ENCODE measurements around the gene MRC1.

MRC1 gene

GRCh38 chr10:17795813-17796594 is 13.1 kb upstream of the MRC1 start:
- no peak for DNase-seq

DNA sequence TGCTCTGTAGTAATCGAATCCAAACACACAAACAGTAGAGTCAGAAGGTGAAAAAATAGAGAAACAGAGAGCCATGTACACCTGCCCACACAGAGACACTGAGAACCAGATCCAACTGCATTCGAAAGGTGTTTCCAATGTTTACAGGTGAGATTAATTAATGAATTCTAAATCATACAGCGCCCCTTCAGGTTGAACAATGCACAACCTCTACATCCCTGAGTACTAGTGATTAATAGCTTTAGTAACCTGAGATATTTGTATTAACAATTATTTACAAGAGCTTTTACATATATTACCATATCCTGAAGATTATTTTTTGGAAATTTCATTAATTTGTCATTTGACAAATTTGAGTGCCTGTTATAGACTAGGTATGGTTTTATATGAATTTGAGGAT is 7.6 kb upstream of the MRC1 start:
- DNase-seq, result no peak

- no peak for DNase-seq
Observed at GRCh38 chr10:17802350-17802749, 6.8 kb upstream of the MRC1 start.

DNA sequence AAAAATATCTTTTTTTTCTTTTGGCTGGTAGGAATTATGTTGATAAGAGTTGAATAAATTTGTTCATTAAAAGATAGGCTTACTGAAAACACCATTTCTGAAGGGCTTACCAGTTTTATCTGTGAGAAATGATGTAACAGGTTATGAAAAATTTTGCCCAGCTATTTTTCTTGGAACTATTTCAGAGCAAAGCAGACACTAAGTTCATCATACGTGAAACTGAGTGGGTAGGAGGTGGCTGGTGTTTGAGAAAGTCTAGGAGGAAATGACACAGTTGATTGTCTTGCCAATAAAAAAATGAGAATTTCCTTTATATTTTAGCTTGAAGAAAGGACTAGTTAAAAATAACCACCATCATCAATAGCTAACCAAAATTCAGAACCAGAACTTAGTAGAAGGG is 6.2 kb upstream of the MRC1 start:
- DNase-seq, result no peak

DNA sequence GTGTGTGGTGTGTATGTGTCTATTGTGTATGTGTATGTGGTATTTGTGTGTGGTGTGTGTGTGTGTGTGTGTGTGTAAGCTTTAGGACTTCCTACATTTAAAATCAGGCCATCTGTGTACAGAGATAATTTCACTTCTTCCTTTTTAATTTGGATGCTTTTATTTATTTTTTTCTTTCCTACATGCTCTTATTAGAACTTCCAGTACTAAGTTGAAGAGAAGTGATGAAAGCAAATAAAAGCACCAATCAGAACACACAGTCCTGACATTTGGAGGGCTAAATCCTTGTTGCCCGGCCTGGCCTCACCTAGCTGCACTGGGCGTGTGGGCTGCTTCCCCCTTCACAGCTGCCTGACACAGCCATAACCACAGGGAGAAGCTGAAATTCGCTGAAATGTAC is 3.8 kb upstream of the MRC1 start:
- DNase-seq, result no peak

DNA sequence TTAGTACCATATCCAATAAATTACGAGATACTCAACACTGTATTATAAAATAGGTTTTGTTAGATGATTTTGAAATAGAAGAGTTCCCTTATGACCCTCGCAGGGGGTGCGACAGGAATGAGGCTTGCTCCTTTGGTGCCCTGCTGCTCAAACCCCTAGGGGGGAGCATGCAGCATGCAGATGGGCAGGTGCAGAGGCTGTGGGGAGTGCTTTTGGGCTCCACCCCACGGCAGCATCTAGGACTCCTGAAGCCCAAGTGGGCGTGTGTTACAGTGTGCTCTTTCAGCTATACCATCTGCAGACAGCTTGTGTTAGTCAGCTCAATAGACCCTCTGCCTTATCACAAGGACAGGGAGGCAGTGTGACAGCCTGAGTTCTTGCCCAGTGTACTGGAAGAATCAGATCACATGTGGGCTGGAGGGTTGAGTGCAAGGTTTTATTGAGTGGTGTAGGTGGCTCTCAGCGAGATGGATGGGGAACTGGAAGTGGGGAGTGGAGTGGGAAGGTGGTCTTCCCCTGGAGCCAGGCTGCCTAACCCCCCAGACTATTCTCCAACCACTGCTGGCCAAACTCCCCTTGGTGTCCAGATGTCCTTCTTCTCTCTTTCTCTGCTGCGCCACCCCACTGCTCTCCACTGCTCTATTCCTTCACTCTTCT is 3.1 kb upstream of the MRC1 start:
- no peak for DNase-seq

DNA sequence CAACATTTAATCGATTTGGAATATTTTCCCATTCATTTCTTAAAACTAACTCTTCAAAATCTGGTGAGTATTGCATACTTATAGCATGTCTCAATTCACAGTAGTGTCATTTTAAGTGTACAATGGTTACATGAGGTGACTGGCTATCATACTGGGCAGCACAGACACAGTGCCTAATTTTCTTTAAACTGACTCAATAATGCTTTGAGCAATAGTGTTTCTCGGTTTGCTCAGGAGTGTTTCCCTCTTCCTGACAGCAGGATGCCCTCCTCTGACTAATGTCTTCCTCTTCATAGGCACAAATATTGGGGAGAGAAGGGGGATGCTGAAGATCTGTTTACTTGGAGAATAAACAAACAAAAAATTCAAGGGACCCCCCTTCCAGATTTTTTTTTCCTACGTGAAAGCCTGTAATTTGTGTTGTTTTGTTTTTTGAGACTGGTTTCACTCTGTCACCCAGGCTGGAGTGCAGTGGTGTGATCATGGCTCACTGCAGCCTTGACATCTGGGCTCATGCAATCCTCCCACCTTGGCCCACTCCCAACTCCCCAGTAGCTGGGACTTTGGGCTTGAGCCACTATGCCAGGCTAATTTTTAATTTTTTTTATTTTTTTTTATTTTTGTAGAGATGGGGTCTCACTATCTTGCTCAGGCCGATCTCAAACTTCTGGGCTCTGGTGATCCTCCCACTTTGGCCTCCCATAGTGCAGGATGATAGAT is 2.2 kb downstream of the MRC1 start:
- DNase-seq, result no peak

GRCh38 chr10:17814973-17815372 is 5.8 kb downstream of the MRC1 start:
- no peak for DNase-seq

GRCh38 chr10:17816199-17816598 is 7.1 kb downstream of the MRC1 start:
- DNase-seq, result no peak

- DNase-seq, result no peak
Observed at GRCh38 chr10:17817316-17817715, 8.2 kb downstream of the MRC1 start.

DNA sequence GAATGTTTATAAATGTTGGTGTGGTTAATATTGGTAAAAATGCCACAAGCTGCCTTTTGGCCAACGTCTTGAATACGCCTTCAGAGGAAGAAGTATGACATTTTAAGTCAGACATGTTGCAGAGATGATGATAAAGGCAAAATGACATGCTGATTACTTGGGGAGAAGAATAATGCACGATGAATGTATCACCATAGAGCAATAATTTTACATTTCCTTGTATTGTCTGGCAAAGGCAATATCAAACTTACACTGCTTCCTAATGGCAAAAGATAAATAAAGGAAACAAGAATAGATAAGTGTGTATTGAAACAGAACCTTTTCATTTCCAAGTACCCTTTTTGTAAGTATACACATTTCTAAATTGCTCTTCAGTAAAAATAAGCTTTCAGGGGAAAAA is 8.6 kb downstream of the MRC1 start:
- DNase-seq, result no peak

DNA sequence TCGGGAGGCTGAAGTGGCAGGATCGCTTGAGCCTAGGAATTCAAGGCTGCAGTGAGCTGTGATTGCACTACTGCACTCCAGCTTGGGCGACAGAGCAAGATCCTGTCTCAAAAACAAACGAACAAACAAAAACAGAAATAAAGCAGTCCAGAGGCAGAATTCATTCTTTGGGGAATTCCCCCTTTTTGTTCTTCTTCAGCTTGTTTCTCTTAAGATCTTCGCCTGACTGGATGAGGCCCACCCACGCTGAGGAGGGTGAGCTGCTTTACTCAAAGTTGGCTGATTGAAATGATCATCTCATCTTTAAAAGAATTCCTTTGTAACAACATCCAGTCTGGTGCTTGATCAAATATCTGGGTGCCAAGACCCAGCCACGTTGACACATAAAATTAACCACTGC is 10.7 kb downstream of the MRC1 start:
- no peak for DNase-seq

DNA sequence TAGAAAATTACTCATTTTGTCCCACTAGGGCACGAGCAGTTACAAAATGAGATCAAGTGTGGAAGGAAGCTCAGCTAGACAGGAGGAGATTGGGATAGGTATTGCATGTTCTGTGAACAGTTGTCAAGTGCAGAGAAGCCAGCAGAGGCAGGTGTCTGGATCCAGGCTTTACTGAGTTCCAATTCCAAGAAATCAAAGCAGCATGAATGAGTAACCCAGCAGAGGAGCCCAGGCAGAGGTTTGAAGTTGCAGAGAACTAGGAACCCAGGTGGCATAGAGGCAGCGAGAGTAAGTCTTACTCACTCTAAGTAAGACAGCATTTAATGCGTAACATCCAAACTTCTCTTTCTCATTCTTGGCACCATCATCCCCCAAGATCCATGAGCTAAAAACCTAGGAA is 11.8 kb downstream of the MRC1 start:
- DNase-seq, result no peak

DNA sequence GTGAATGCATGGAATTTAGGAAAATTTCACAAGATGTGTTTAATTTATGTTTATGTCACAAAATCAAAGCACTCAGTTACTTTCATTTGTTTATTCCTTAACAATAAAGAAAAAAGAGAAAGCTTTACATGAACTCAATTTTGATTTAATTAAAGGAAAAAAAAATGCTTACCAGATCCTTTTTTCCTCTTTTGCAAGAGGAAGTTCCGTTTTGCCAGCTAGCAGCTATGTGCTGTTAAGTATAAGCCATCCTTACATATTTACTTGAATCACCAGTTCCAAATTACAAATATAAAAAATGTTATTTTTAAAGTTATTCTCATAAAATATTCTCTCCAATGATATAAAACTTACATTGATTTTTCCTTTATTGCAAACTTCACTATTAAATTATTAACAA is 12.7 kb downstream of the MRC1 start:
- DNase-seq, result no peak

GRCh38 chr10:17831341-17831740 is 22.2 kb downstream of the MRC1 start:
- no peak for DNase-seq

DNA sequence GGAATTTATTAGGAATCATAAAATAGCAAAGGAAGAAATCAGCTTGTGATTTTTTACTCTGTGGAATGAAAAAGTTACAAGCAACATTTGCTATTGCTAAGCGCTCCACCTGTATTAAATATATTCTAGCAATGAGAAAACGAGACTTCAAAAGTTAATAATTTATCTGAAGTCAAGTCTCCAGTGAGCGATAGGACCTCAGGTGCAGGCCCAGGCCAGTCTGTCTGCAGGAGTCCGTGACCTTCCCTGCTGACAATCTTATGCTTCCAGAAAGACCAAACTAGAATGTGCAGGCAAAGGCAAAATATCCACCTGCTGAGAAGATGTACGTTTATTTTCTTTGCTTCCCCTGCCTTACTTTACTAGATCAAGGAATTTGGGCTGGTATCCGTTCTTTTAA is 22.7 kb downstream of the MRC1 start:
- no peak for DNase-seq

GRCh38 chr10:17833656-17834055 is 24.5 kb downstream of the MRC1 start:
- no peak for DNase-seq

- DNase-seq, result no peak
Observed at GRCh38 chr10:17835688-17836087, 26.5 kb downstream of the MRC1 start.

DNA sequence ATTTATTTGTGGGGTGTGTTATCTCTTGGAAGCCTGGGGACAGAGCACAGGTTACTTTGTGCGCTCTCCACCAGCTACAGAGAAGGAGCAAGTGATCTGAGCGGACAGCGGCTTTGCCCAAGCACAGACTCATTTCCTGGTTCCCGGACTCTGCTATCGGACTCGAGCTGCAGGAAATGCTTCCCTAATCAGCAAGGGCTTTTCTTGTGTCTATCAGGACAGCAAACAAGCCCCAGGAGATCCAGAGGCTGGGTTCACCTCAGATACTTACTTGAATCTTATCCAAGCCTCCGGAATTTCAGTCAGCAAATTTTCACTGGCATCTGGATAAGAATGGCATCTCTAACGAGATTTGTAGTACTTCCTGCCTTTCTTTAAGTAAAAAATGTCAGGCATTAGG is 27.8 kb downstream of the MRC1 start:
- DNase-seq, result no peak

GRCh38 chr10:17838080-17838648 is 29.0 kb downstream of the MRC1 start:
- no peak for DNase-seq

- DNase-seq, result no peak
Observed at GRCh38 chr10:17841050-17841449, 31.9 kb downstream of the MRC1 start.

GRCh38 chr10:17842641-17843040 is 33.5 kb downstream of the MRC1 start:
- DNase-seq, result no peak

DNA sequence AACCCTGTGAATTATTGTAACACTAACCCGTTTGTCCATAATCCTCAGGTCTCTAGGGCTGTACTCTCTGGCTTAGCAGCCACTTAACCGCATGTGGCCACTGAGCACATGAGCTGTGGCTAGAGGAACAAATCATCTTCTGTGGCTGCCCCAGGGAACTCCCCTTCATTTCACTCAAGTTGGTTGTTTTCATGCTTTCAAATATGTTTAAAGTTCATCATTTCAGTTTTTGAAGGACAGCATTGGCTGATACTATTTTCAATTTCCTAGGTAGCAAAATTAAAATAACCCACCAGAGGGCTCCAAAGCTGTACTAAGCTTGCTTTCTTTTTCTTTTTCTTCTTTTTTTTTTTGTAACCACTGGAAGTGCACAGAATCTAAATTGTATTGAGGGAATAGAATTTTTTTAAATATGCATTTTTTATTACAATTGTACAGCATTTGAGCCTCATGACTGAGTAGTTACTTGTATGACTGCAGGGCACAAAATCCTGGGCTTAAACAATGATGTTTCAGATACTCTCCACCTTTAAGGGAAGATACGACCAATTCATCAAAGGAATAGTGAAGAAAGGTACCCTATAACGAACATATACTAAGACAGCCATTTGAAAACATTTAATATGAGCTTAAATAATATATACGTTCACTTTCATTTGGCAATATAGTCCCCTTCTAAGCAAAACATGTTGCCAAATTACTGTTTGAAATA is 38.6 kb downstream of the MRC1 start:
- DNase-seq, result no peak

All from activated T-cell treated with anti-CD3 and anti-CD28 coated beads for 4 hours (primary cell).